Astrocyte (in vitro differentiated cells and primary cell): Measurements from ENCODE around the gene MAPK12. TPM values are rescaled to one million over a fixed set of nuclear protein-coding genes. Genes with fewer than 3 reads are reported as not detected.

ENCODE experiments used
- DNase-seq: peaks from one replicate; pipeline ENCODE4 v3.0.0-alpha.2; 2010; ENCODE audit warnings: low read depth
- FAIRE-seq: peaks from 2 replicates; lab custom pipeline; 2011; peaks lifted over from hg19 to GRCh38; lab: Jason Lieb, UNC
- H2AFZ ChIP-seq: 2 replicates; pipeline ENCODE4 v1.6.0; 2012; ENCODE audit warnings: low read depth, low read length, inconsistent platforms
- H3K27ac ChIP-seq: 2 replicates; pipeline ENCODE4 v1.5.1; 2011; ENCODE audit warnings: low read depth, low read length, inconsistent platforms
- H3K27me3 ChIP-seq: 2 replicates; pipeline ENCODE4 v1.6.0; 2011; ENCODE audit warnings: low read length, inconsistent platforms; ENCODE audit not compliant: insufficient read depth
- H3K36me3 ChIP-seq: 2 replicates; pipeline ENCODE4 v1.5.1; 2011; ENCODE audit warnings: low read length, inconsistent platforms; ENCODE audit not compliant: insufficient read depth
- H3K4me1 ChIP-seq: 2 replicates; pipeline ENCODE4 v1.5.1; 2011; ENCODE audit warnings: low read length, inconsistent platforms; ENCODE audit not compliant: insufficient read depth
- H3K4me2 ChIP-seq: 2 replicates; pipeline ENCODE4 v1.6.0; 2012; ENCODE audit warnings: low read length, inconsistent platforms
- H3K4me3 ChIP-seq: 2 replicates; pipeline ENCODE4 v1.5.1; 2011; ENCODE audit warnings: low read depth, mild to moderate bottlenecking, low read length, inconsistent platforms; ENCODE audit not compliant: insufficient read depth
- H3K79me2 ChIP-seq: 2 replicates; pipeline ENCODE4 v1.6.0; 2012; ENCODE audit warnings: mild to moderate bottlenecking, low read length, inconsistent platforms; ENCODE audit not compliant: insufficient read depth
- H3K9ac ChIP-seq: 2 replicates; pipeline ENCODE4 v1.6.0; 2012; ENCODE audit warnings: mild to moderate bottlenecking, low read length, inconsistent platforms
- H3K9me3 ChIP-seq: 2 replicates; pipeline ENCODE4 v1.5.1; 2012; ENCODE audit warnings: low read depth, mild to moderate bottlenecking, low read length, inconsistent platforms; ENCODE audit not compliant: insufficient read depth
- H4K20me1 ChIP-seq: 2 replicates; pipeline ENCODE4 v1.6.0; 2012; ENCODE audit warnings: low read length, inconsistent platforms; ENCODE audit not compliant: insufficient read depth
- H3K27ac Mint-ChIP-seq: one replicate; pipeline ENCODE4 v1.8.0; 2021; ENCODE audit warnings: mild to moderate bottlenecking, mixed read lengths; ENCODE audit not compliant: unreplicated experiment
- H3K27me3 Mint-ChIP-seq: one replicate; pipeline ENCODE4 v1.8.0; 2021; ENCODE audit warnings: low read depth, mixed read lengths; ENCODE audit not compliant: unreplicated experiment
- H3K36me3 Mint-ChIP-seq: one replicate; pipeline ENCODE4 v1.8.0; 2021; ENCODE audit warnings: low read depth, mixed read lengths; ENCODE audit not compliant: unreplicated experiment
- H3K4me1 Mint-ChIP-seq: one replicate; pipeline ENCODE4 v1.8.0; 2021; ENCODE audit warnings: low read depth, mixed read lengths; ENCODE audit not compliant: unreplicated experiment
- H3K4me3 Mint-ChIP-seq: one replicate; pipeline ENCODE4 v1.8.0; 2021; ENCODE audit warnings: mild to moderate bottlenecking, moderate library complexity, mixed read lengths; ENCODE audit not compliant: unreplicated experiment
- H3K9me3 Mint-ChIP-seq: one replicate; pipeline ENCODE4 v1.8.0; 2021; ENCODE audit warnings: mild to moderate bottlenecking, mixed read lengths; ENCODE audit not compliant: unreplicated experiment
- EZH2 ChIP-seq: IDR thresholded peaks from 2 replicates; pipeline ENCODE4 v1.6.1; 2012; ENCODE audit warnings: mild to moderate bottlenecking, low read length, inconsistent platforms; ENCODE audit not compliant: insufficient read depth
- total RNA-seq: library from RNA; stranded (reverse); gene quantifications from 2 replicates; pipeline ENCODE4 v1.2.1, GENCODE V29; 2021
- TF ChIP-seq, protein P1 (sequence below): IDR thresholded peaks from 2 replicates; pipeline ENCODE4 v1.5.1; 2011; ENCODE audit warnings: low read depth, mild to moderate bottlenecking, inconsistent platforms, low read length, moderate library complexity; ENCODE audit not compliant: insufficient read depth

Gene MAPK12
- total RNA-seq, 1 donor from 2014 or later: 36.4 TPM

DNA sequence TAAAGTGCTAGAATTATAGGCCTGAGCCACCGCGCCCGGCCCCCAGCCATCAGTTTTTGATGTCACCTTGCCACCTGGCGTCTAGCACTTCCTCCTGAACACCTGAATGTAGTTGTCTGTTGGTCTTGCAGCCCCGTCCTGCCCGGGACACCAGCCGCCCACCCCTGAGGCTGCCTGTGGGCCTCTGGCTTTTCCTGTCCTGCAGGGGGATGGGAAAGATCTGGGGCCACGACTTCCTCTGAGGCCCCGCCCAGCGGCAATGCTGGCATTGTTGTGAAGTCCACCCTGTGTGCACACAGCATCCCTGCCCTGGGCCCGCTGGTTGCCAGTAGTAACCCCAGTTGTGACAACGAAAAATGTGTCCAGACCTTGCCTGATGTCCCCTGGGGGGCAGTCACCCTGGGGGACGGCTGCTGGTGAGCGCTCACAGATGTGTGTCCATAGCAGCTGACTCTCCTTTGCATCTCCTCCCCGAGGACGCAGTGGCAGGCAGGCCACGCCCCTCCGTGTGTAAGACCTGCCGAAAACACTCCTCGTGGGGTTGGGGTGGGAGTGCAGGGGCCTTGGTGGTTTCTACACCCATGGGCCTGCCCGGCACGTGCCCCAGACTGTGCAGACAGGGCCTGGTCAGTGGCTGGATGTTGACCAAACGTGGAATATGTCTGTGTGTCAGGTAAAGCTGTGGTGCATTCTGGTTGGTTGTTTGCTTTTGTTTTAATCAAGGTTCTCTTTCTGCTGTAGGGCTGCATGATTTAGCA is 53.9 kb downstream of the MAPK12 start:
- Mint-ChIP-seq H3K4me1 (no peaks in the 10 kb centered on the region), H3K4me3 (no peak overlapping the region), H3K9me3 (no peaks in the 10 kb centered on the region), H3K27me3 (no peaks in the 10 kb centered on the region), H3K27ac (peak overlapping the region; percentile 47), H3K36me3 (peaks cover 23% of the 10 kb centered on the region)
- Histone ChIP-seq H3K9ac (no peak overlapping the region), H3K27me3 (no peaks in the 10 kb centered on the region), H4K20me1 (peaks cover 83% of the 10 kb centered on the region), H3K4me2 (no peak overlapping the region), H3K9me3 (no peaks in the 10 kb centered on the region), H3K4me1 (no peaks in the 10 kb centered on the region), H3K27ac (no peak overlapping the region), H3K4me3 (no peak overlapping the region), H3K36me3 (peaks cover 18% of the 10 kb centered on the region), H2AFZ (no peak overlapping the region), H3K79me2 (peaks cover 53% of the 10 kb centered on the region)
- DNase-seq: no peak
- TF ChIP-seq EZH2: no peak
- TF ChIP-seq, protein P1, sequence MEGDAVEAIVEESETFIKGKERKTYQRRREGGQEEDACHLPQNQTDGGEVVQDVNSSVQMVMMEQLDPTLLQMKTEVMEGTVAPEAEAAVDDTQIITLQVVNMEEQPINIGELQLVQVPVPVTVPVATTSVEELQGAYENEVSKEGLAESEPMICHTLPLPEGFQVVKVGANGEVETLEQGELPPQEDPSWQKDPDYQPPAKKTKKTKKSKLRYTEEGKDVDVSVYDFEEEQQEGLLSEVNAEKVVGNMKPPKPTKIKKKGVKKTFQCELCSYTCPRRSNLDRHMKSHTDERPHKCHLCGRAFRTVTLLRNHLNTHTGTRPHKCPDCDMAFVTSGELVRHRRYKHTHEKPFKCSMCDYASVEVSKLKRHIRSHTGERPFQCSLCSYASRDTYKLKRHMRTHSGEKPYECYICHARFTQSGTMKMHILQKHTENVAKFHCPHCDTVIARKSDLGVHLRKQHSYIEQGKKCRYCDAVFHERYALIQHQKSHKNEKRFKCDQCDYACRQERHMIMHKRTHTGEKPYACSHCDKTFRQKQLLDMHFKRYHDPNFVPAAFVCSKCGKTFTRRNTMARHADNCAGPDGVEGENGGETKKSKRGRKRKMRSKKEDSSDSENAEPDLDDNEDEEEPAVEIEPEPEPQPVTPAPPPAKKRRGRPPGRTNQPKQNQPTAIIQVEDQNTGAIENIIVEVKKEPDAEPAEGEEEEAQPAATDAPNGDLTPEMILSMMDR: no peak
- no peak for FAIRE-seq

DNA sequence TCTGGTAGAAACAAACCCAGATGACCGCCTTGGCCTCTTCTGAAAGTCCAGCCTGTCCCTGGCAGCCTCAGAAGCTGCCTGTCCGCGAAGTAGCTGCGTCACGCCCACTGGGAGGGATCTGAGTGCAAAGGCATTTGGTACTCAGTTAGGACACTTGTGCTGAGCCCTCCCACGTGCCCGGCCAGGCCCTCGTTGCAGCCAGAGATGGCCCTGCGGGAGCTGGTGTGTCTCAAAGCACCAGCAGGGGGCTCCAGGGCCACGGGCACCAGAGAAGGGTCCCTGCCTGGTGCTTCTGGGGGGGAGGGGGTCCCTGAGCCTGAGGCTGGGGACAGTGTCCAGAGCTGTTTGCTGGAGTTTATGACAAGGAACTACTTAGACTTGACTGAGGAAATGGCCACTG is 54.9 kb downstream of the MAPK12 start:
- Mint-ChIP-seq H3K4me3 (no peak overlapping the region), H3K4me1 (no peaks in the 10 kb centered on the region), H3K27me3 (no peaks in the 10 kb centered on the region), H3K27ac (no peak overlapping the region), H3K9me3 (no peaks in the 10 kb centered on the region), H3K36me3 (peaks cover 19% of the 10 kb centered on the region)
- no peaks in the 10 kb centered on the region for H3K9me3 ChIP-seq
- H4K20me1 ChIP-seq: peaks cover 86% of the 10 kb centered on the region
- no peak overlapping the region for H3K4me3 ChIP-seq
- peaks cover 6% of the 10 kb centered on the region for H3K4me1 ChIP-seq
- TF ChIP-seq, protein P1: no peak
- TF ChIP-seq EZH2: no peak
- H3K27ac ChIP-seq: no peak overlapping the region
- H3K4me2 ChIP-seq: no peak overlapping the region
- no peaks in the 10 kb centered on the region for H3K27me3 ChIP-seq
- peaks cover 17% of the 10 kb centered on the region for H3K36me3 ChIP-seq
- FAIRE-seq (no peak), DNase-seq (no peak)
- H2AFZ ChIP-seq: no peak overlapping the region
- H3K9ac ChIP-seq: no peak overlapping the region
- peaks cover 55% of the 10 kb centered on the region for H3K79me2 ChIP-seq
